SH-SY5Y (cell line): Measurements from ENCODE around the gene SH3BP2.

Source experiments
- GATA2 ChIP-seq: IDR thresholded peaks from 2 replicates; pipeline ENCODE4 v1.6.1; 2011; ENCODE audit warnings: mild to moderate bottlenecking, low read depth, low read length
- GATA3 ChIP-seq: IDR thresholded peaks from 2 replicates; pipeline ENCODE4 v1.6.1; 2011; ENCODE audit warnings: low read depth, mild to moderate bottlenecking, low read length, moderate library complexity

- TF ChIP-seq GATA2 = no peak
- no peak for TF ChIP-seq GATA3
Measured at GRCh38 chr4:2871466-2871865, 78.6 kb downstream of the SH3BP2 start.
